ENCODE results near the gene PCDHGA4. TPM values are rescaled to one million over a fixed set of nuclear protein-coding genes. Genes with fewer than 3 reads are reported as not detected.
"Not testable (repeated sequence)": the region's sequence is repeated elsewhere in the genome, so short reads cannot be mapped to it uniquely, and the experiment has no call there.

The PCDHGA4 gene
- total and polyA plus RNA-seq, 3 donors from 2014 or later: 1.9 to 21.0 (median 14.2) TPM

- Histone ChIP-seq H3K27me3 (no peaks in the 10 kb centered on the region), H3K36me3 (ENCODE audit: low read depth, missing control alignments) (no peaks in the 10 kb centered on the region), H3K27ac (no peak overlapping the region), H3K4me1 (no peaks in the 10 kb centered on the region), H3K4me3 (no peak overlapping the region), H3K9me3 (no peaks in the 10 kb centered on the region)
- DNase-seq: no peak
- intact Hi-C loops (cut with DNase I; ENCODE audit: low total_unique reads): no loop called here
- TF ChIP-seq POLR2A (IDR thresholded peaks at IDR 0.05): no peak
- WGBS, 2 donors: 18 to 19% methylated on average over 1 of the region's 1 CpG
These were observed 12.0 kb upstream of the PCDHGA4 start for GRCh38 chr5:141342773-141343172.

GRCh38 chr5:141343242-141343952, 11.4 kb upstream of the PCDHGA4 start, which contains the start of gene PCDHGA3:
TSS of gene PCDHGA3 (plus strand) at chr5:141343829. CDS start at chr5:141344034, 205 bp downstream.
- intact Hi-C loops (cut with DNase I; ENCODE audit: low total_unique reads): no loop called here
- Histone ChIP-seq H3K9me3 (no peaks in the 10 kb centered on the region), H3K4me1 (no peaks in the 10 kb centered on the region), H3K27ac (no peak within 1 kb of the TSS), H3K36me3 (ENCODE audit: low read depth, missing control alignments) (no peaks in the 10 kb centered on the region), H3K4me3 (peak within 1 kb of the TSS; percentile 21 to 46), H3K27me3 (no peaks in the 10 kb centered on the region)
- no peak for TF ChIP-seq POLR2A (IDR thresholded peaks at IDR 0.05)
- TF ChIP-seq CTCF (IDR thresholded peaks at IDR 0.05): peak; percentile 24 to 56 (median 49)
- WGBS, 2 donors: 18 to 20% methylated on average over 9 of the region's 9 CpGs
- peak; percentile 69 for DNase-seq

GRCh38 chr5:141343953-141344463, 10.8 kb upstream of the PCDHGA4 start:
- Histone ChIP-seq H3K27me3 (no peaks in the 10 kb centered on the region), H3K27ac (no peak overlapping the region), H3K4me1 (no peaks in the 10 kb centered on the region), H3K9me3 (no peaks in the 10 kb centered on the region), H3K4me3 (peak overlapping the region; percentile 21 to 46), H3K36me3 (ENCODE audit: low read depth, missing control alignments) (no peaks in the 10 kb centered on the region)
- peak in 1 of 3 experiments; percentile 0 for TF ChIP-seq CTCF (IDR thresholded peaks at IDR 0.05)
- TF ChIP-seq POLR2A (IDR thresholded peaks at IDR 0.05): no peak
- intact Hi-C loops (cut with DNase I; ENCODE audit: low total_unique reads): no loop called here
- WGBS, 2 donors: 14 to 22% methylated on average over 31 of the region's 31 CpGs
- DNase-seq: no peak

- Histone ChIP-seq H3K9me3 (no peaks in the 10 kb centered on the region), H3K27ac (no peak overlapping the region), H3K4me1 (no peaks in the 10 kb centered on the region), H3K27me3 (no peaks in the 10 kb centered on the region), H3K4me3 (no peak overlapping the region), H3K36me3 (ENCODE audit: low read depth, missing control alignments) (no peaks in the 10 kb centered on the region)
- no peak for DNase-seq
- no peak for TF ChIP-seq CTCF (IDR thresholded peaks at IDR 0.05)
- TF ChIP-seq POLR2A (IDR thresholded peaks at IDR 0.05): no peak
- 31 to 35% methylated on average over 15 to 20 of the region's 20 CpGs for WGBS, 2 donors
- intact Hi-C loops (cut with DNase I; ENCODE audit: low total_unique reads): no loop called here
These were observed 9.5 kb upstream of the PCDHGA4 start for GRCh38 chr5:141345327-141345726.

GRCh38 chr5:141346017-141346416, 8.8 kb upstream of the PCDHGA4 start:
- H3K9me3 ChIP-seq; H3K4me1 ChIP-seq; H3K4me3 ChIP-seq; DNase-seq; intact Hi-C loops (cut with DNase I; ENCODE audit: low total_unique reads); H3K36me3 ChIP-seq (ENCODE audit: low read depth, missing control alignments); H3K27me3 ChIP-seq; H3K27ac ChIP-seq: not testable (repeated sequence)
- WGBS, 2 donors: 41 to 50% methylated on average over 7 to 13 of the region's 35 CpGs

Data from testis (tissue), 3 donors.